Astrocyte of the spinal cord (primary cell): ENCODE results near the gene SPHK1.
A peak's percentile ranks its signal among the peaks of the same experiment; 100 is the strongest.
"Not testable (repeated sequence)": the region's sequence is repeated elsewhere in the genome, so short reads cannot be mapped to it uniquely, and the experiment has no call there.

Source experiments
- DNase-seq: peaks from one replicate; pipeline ENCODE4 v3.0.0; 2011; ENCODE audit warnings: low read depth, low spot score
- H3K4me3 ChIP-seq: 2 replicates; pipeline ENCODE4 v1.5.1; 2011; ENCODE audit warnings: low read depth, mild to moderate bottlenecking, low read length, moderate library complexity
- in situ Hi-C: cut with HindIII; loops from 2 replicates; pipeline ENCODE4 v1.10.0; 2017; ENCODE audit warnings: low sequenced_read_pairs
- TF ChIP-seq, protein P1 (sequence below): IDR thresholded peaks from 2 replicates; pipeline ENCODE4 v1.5.1; 2012; ENCODE audit warnings: low read depth, mild to moderate bottlenecking, low read length, inconsistent platforms

SPHK1 gene

DNA sequence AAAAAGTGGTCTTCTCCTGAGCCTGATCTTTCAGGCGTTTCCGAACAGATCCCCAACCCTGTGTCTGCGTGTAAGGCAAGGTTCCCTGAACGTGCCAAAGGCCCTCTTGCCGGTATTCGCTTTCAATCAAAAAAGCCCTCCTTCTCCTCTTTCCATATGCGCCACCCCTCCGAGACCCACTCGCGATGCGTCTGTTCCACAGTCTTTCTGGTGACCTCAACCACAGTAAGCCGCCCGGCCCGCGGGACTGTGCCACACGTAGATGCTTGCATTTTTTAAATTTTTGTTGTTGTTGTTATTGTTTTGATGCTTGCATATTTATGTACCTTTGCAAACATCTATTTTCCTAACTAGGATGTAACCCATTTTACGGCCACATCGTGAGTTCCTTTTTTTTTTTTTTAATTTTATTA is 30.1 kb upstream of the SPHK1 start:
- DNase-seq = no peak
- H3K4me3 ChIP-seq = peak overlapping the region; percentile 71
- TF ChIP-seq, protein P1, sequence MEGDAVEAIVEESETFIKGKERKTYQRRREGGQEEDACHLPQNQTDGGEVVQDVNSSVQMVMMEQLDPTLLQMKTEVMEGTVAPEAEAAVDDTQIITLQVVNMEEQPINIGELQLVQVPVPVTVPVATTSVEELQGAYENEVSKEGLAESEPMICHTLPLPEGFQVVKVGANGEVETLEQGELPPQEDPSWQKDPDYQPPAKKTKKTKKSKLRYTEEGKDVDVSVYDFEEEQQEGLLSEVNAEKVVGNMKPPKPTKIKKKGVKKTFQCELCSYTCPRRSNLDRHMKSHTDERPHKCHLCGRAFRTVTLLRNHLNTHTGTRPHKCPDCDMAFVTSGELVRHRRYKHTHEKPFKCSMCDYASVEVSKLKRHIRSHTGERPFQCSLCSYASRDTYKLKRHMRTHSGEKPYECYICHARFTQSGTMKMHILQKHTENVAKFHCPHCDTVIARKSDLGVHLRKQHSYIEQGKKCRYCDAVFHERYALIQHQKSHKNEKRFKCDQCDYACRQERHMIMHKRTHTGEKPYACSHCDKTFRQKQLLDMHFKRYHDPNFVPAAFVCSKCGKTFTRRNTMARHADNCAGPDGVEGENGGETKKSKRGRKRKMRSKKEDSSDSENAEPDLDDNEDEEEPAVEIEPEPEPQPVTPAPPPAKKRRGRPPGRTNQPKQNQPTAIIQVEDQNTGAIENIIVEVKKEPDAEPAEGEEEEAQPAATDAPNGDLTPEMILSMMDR = no peak
- in situ Hi-C loops = no loop called here

DNA sequence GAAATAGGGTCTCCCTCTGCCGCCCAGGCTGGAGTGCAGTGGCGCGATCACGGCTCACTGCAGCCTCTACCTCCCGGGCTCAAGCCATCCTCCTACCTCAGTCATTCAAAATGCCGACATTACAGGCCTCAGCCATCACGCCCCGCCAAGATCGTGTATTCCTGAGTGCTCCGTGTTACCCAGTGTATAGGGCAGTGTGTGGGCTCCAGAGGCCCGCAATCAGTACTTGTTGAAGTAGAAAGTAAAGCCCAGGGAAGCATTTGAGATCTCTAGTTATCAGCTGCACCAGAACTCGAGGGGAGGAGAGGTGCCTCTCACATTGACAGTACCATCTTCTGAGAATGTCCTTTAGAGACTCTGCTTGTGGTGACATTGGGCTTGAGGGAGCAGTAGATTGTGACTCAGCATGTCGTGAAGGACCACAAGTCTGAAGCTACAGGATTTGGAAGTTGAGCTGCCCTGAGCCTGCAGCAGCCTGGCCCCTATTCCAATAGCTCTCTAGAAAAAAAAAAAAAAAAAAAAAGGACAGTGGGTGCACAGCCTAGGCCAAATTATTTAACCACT is 29.6 kb upstream of the SPHK1 start:
- no peak for DNase-seq
- no peak overlapping the region for H3K4me3 ChIP-seq
- in situ Hi-C loops = no loop called here
- TF ChIP-seq, protein P1 = no peak

DNA sequence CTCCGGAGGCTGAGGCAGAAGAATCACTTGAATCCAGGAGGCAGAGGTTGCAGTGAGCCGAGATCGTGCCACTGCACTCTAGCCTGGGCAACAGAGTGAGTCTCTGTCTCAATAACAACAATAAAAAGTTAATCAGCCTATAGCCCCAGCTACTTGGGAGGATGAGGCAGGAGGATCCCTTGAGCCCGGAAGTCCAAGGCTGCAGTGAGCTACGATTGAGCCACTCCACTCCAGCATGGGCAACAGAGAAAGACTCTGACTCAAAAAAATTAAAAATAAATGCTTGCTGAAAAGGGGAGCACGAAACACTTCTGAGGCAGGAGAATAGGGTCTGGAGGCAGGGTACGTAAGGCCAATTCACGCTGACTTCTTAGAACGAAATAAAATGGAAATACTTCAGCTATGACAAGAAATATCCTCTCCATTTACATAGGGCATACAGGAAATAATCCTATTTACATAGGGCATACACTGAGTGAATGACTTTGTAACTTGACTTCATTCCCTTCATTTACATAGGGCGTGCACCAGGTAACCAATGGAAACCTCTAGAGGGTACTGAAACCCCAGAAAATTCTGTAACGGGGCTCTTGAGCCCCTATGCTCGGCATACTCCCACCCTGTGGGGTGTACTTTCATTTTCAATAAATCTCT is 27.5 kb upstream of the SPHK1 start:
- TF ChIP-seq, protein P1 = no peak
- H3K4me3 ChIP-seq = no peak overlapping the region
- DNase-seq = no peak
- in situ Hi-C loops = no loop called here

DNA sequence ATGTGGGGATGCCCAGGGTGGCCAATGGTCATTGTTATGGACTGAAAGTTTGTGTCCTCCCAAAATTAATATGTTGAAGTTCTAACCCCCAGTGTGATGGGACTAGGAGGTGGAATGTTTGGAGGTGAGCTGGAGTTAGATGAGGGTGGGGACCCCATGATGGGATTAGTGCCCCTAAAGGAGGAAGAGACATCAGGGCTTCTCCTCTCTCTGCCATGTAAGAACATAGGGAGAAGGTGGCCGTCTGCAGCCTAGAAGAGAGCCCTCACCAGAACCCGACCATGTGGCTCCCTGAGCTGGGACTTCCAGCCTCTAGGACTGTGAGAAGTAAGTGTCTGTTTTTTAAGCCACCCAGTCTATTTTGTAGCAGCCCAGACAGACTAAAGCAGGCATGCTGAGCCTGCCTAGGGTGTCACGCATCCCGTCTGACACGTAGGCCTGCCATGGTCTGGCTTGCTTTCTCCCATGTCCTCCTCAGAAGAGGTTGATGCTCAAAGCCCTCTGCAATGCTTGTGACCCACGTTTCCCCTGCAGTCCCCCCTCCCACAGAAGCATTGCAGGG is 26.7 kb upstream of the SPHK1 start:
- TF ChIP-seq, protein P1 = no peak
- no peak for DNase-seq
- no peak overlapping the region for H3K4me3 ChIP-seq
- in situ Hi-C loops = no loop called here

DNA sequence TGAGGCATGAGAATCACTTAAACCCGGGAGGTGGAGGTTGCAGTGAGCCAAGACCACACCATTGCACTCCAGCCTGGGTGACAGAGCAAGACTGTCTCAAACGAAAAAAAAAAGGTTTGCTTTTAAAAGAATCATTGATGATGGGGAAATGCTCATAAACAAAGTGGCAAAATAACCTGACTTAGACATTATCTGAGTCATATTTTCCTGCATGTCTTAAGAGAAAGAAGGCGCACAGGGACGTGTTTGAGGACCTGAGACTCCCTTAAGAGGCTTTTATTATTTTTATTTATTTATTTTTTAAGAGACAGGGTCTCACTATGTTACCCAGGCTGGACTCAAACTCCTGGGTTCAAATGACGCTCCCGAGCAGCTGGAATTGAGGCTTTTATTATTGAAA is 25.0 kb upstream of the SPHK1 start:
- TF ChIP-seq, protein P1 = no peak
- H3K4me3 ChIP-seq = no peak overlapping the region
- DNase-seq = no peak
- in situ Hi-C loops = no loop called here

DNA sequence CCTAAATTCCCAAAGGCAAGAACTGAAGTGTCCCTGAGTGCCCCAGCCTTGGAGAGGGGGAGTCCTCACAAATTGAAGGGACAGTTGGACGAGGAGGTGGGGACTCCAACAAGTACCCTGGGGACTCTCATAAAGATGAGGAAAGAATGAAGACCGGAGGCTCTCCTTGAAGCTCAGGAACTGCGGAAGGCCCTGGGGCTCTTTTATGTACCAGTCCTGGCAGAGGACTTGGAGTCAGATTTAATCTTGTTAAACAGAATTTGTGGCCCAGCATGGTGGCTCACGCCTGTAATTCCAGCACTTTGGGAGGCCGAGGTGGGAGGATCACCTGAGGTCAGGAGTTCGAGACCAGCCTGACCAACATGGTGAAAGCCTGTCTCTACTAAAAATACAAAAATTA is 24.6 kb upstream of the SPHK1 start:
- DNase-seq, in situ Hi-C loops, H3K4me3 ChIP-seq: not testable (repeated sequence)

DNA sequence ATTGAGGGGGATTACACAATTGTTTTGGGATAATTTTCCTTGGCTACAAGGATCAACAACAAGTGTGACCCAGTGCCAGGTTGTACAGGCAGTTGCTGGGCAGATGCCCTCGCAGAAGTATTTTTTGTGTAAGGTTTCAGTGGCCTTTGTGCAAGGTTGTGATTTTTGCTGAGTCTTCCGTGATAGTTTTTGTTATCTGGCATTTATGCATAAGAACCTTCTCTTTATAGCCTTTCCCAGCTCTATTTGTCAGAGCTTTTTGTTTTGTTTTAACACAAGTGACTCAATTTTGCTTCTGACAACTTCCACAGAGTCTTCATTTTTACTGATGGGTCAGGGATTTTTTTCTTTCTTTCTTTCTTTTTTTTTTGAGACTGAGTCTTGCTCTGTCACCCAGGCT is 23.9 kb upstream of the SPHK1 start:
- no peak for DNase-seq
- TF ChIP-seq, protein P1 = no peak
- in situ Hi-C loops = no loop called here

More for the DNA sequence above, 23.9 kb upstream of the SPHK1 start:
- H3K4me3 ChIP-seq = no peak overlapping the region
